Pulmonary artery endothelial cell (primary cell): ENCODE measurements around the gene TOLLIP. TPM values are rescaled to one million over a fixed set of nuclear protein-coding genes. Genes with fewer than 3 reads are reported as not detected.

Experiments used
- total RNA-seq: library from RNA; depleted of rRNA; stranded (reverse); fragments of >200 nt; gene quantifications from 2 replicates; pipeline ENCODE4 v1.2.3, GENCODE V29; 2014

Gene TOLLIP
- total RNA-seq, 1 donor from 2014 or later = 26.0 TPM

Other genes with a start within 250 kb of the TOLLIP start
- not detected in 2 replicates for gene MUC2, start 234.8 kb downstream of the TOLLIP start, total RNA-seq
- gene MUC5AC, start 151.7 kb downstream of the TOLLIP start, total RNA-seq = not detected in 2 replicates
- not detected in 2 replicates for gene MUC5B, start 86.6 kb downstream of the TOLLIP start, total RNA-seq
- gene BRSK2, start 80.3 kb upstream of the TOLLIP start, total RNA-seq = 0.20 TPM in 1 of 2 replicates, not detected in the other
- gene MOB2, start 177.1 kb upstream of the TOLLIP start, total RNA-seq = 46.0 and 48.3 TPM in 2 replicates